ENCODE data around the gene CMIP. TPM values are rescaled to one million over a fixed set of nuclear protein-coding genes. Genes with fewer than 3 reads are reported as not detected.

CMIP gene
- total RNA-seq, 1 experiment from 2014 or later, result 53.6 TPM

GRCh38 chr16:81716478-81717225, 272.0 kb downstream of the CMIP start:
- TF ChIP-seq, protein P1, sequence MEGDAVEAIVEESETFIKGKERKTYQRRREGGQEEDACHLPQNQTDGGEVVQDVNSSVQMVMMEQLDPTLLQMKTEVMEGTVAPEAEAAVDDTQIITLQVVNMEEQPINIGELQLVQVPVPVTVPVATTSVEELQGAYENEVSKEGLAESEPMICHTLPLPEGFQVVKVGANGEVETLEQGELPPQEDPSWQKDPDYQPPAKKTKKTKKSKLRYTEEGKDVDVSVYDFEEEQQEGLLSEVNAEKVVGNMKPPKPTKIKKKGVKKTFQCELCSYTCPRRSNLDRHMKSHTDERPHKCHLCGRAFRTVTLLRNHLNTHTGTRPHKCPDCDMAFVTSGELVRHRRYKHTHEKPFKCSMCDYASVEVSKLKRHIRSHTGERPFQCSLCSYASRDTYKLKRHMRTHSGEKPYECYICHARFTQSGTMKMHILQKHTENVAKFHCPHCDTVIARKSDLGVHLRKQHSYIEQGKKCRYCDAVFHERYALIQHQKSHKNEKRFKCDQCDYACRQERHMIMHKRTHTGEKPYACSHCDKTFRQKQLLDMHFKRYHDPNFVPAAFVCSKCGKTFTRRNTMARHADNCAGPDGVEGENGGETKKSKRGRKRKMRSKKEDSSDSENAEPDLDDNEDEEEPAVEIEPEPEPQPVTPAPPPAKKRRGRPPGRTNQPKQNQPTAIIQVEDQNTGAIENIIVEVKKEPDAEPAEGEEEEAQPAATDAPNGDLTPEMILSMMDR (IDR thresholded peaks at IDR 0.05; ENCODE audit: unreplicated experiment), result no peak
- intact Hi-C loops (cut with micrococcal nuclease), result no loop called here
- ChIA-PET POLR2A (no interaction called here), CTCF (interaction anchor here (0.7 to 1.2 kb wide), 5 partner anchors 26 to 351 kb away, joined by 3 to 6 read pairs (median 3); no protein-coding TSS in a partner anchor)
- H3K36me3 Mint-ChIP-seq (ENCODE audit: insufficient read depth, unreplicated experiment), result no peaks in the 10 kb centered on the region
- peaks cover 23% of the 10 kb centered on the region for H3K4me1 Mint-ChIP-seq (ENCODE audit: insufficient read depth, unreplicated experiment)
- H3K27ac Mint-ChIP-seq (ENCODE audit: low read depth, unreplicated experiment), result no peak overlapping the region
- H3K27me3 Mint-ChIP-seq (ENCODE audit: insufficient read depth, unreplicated experiment), result no peaks in the 10 kb centered on the region
- H3K4me3 Mint-ChIP-seq (ENCODE audit: unreplicated experiment), result no peak overlapping the region
- H3K9me3 Mint-ChIP-seq (ENCODE audit: unreplicated experiment), result no peaks in the 10 kb centered on the region
- BruUV-seq (replicated peaks), result no TSS peak
- no peak for DNase-seq (ENCODE audit: unreplicated experiment)

DNA sequence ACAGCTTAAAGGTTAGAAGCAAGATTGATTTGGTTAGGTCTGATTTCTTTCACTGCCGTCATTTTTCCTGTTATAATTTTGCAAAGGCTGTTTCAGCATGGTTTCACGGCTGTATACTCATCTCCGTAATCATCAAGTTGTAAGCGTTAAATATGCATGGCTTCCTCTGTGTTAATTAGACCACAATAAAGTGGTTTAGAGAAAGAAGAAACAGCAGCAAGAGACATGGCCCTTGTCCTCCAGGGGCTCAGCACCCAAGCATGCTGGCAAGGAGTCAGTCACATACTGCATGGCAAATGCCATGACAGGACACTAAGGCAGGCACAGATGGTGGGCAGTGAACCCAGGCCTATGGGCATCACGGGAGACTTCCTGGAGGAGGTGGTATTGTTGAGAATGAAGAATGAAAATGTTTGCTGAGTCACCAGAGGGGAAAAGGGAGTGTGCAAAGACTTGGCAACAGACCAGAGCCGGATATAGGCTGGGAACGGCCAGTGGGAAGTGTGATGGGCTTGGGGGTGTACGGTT, 273.1 kb downstream of the CMIP start:
- DNase-seq (ENCODE audit: unreplicated experiment), result peak; percentile 54
- H3K27ac Mint-ChIP-seq (ENCODE audit: low read depth, unreplicated experiment), result no peak overlapping the region
- H3K36me3 Mint-ChIP-seq (ENCODE audit: insufficient read depth, unreplicated experiment), result no peaks in the 10 kb centered on the region
- intact Hi-C loops (cut with micrococcal nuclease), result no loop called here
- ChIA-PET CTCF (interaction anchor here (0.7 to 3.4 kb wide), 4 partner anchors 25 to 352 kb away, joined by 3 to 14 read pairs (median 4); no protein-coding TSS in a partner anchor), POLR2A (no interaction called here)
- BruUV-seq (replicated peaks), result no TSS peak
- peaks cover 21% of the 10 kb centered on the region for H3K4me1 Mint-ChIP-seq (ENCODE audit: insufficient read depth, unreplicated experiment)
- TF ChIP-seq, protein P1 (IDR thresholded peaks at IDR 0.05; ENCODE audit: unreplicated experiment), result no peak
- H3K9me3 Mint-ChIP-seq (ENCODE audit: unreplicated experiment), result no peaks in the 10 kb centered on the region
- H3K4me3 Mint-ChIP-seq (ENCODE audit: unreplicated experiment), result peak overlapping the region; percentile 39
- no peaks in the 10 kb centered on the region for H3K27me3 Mint-ChIP-seq (ENCODE audit: insufficient read depth, unreplicated experiment)

DNA sequence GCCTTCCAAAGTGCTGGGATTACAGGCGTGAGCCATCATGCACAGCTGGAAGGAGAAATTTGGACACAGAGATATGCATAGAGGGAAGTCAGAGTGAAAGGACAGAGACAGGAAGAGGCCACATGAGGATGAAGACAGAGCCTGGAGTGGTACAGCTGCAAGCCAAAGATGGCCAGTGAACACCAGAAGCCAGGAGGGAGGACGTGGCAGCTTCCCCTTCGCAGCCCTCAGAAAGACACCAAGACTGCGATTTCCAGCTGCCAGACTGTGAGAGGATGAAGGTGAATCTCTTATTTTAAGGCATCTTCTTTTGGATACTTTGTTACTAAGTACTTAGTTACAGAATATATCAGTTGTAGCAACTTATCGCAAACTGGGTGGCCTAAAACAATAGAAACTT, 274.0 kb downstream of the CMIP start:
- POLR2A ChIA-PET, result interaction anchor here (1.0 kb wide), 2 partner anchors 195 to 404 kb away, joined by 3 read pairs; no protein-coding TSS in a partner anchor
- no peaks in the 10 kb centered on the region for H3K27me3 Mint-ChIP-seq (ENCODE audit: insufficient read depth, unreplicated experiment)
- TSS peak; percentile 70 for BruUV-seq (replicated peaks)

DNA sequence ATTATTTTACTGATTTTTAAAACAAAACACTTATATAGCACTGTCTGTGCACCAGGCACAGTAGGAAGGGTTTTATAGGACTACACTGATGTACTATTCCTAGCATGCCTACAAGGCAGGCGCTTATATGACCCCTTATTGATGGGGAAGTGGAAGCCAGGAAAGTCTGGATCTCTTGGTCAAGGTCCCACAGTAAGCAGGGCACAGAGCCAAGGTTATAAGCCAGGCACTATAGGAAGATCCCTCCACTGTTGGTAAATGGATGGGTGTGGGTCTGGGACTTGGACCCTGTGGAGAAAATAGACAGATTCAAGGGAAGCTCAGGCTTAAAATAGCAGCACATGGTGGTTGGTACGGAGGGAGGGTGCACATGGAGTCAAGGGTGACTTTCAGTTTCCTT, 275.4 kb downstream of the CMIP start:
- ChIA-PET POLR2A (interaction anchor here (0.6 kb wide), 1 partner anchor 57 kb away, joined by 4 read pairs; no protein-coding TSS in a partner anchor), CTCF (interaction anchor here (0.5 to 3.4 kb wide), 4 partner anchors 11 to 316 kb away, joined by 5 to 14 read pairs (median 7); no protein-coding TSS in a partner anchor)
- Mint-ChIP-seq H3K27me3 (ENCODE audit: insufficient read depth, unreplicated experiment) (no peaks in the 10 kb centered on the region), H3K4me3 (ENCODE audit: unreplicated experiment) (no peak overlapping the region), H3K27ac (ENCODE audit: low read depth, unreplicated experiment) (no peak overlapping the region), H3K9me3 (ENCODE audit: unreplicated experiment) (no peaks in the 10 kb centered on the region), H3K36me3 (ENCODE audit: insufficient read depth, unreplicated experiment) (no peaks in the 10 kb centered on the region), H3K4me1 (ENCODE audit: insufficient read depth, unreplicated experiment) (peaks cover 21% of the 10 kb centered on the region)
- TF ChIP-seq, protein P1 (IDR thresholded peaks at IDR 0.05; ENCODE audit: unreplicated experiment), result no peak
- DNase-seq (ENCODE audit: unreplicated experiment), result no peak
- intact Hi-C loops (cut with micrococcal nuclease), result loop anchor here (5.0 kb wide), 1 partner anchor 458 kb away; no protein-coding TSS in a partner anchor
- BruUV-seq (replicated peaks), result no TSS peak

More for the DNA sequence above, 274.0 kb downstream of the CMIP start:
- CTCF ChIA-PET, result interaction anchor here (0.9 to 3.4 kb wide), 3 partner anchors 11 to 714 kb away, joined by 3 to 14 read pairs (median 3); no protein-coding TSS in a partner anchor
- Mint-ChIP-seq H3K9me3 (ENCODE audit: unreplicated experiment) (no peaks in the 10 kb centered on the region), H3K4me3 (ENCODE audit: unreplicated experiment) (peak overlapping the region; percentile 58), H3K27ac (ENCODE audit: low read depth, unreplicated experiment) (no peak overlapping the region), H3K4me1 (ENCODE audit: insufficient read depth, unreplicated experiment) (peaks cover 21% of the 10 kb centered on the region), H3K36me3 (ENCODE audit: insufficient read depth, unreplicated experiment) (no peaks in the 10 kb centered on the region)
- intact Hi-C loops (cut with micrococcal nuclease), result no loop called here
- TF ChIP-seq, protein P1 (IDR thresholded peaks at IDR 0.05; ENCODE audit: unreplicated experiment), result no peak
- DNase-seq (ENCODE audit: unreplicated experiment), result no peak
